ENCODE data around the gene ZNRF3. TPM values are rescaled to one million over a fixed set of nuclear protein-coding genes. Genes with fewer than 3 reads are reported as not detected.

ZNRF3 gene
- total RNA-seq, 2 donors from 2014 or later, result 7.9 to 11.5 TPM

DNA sequence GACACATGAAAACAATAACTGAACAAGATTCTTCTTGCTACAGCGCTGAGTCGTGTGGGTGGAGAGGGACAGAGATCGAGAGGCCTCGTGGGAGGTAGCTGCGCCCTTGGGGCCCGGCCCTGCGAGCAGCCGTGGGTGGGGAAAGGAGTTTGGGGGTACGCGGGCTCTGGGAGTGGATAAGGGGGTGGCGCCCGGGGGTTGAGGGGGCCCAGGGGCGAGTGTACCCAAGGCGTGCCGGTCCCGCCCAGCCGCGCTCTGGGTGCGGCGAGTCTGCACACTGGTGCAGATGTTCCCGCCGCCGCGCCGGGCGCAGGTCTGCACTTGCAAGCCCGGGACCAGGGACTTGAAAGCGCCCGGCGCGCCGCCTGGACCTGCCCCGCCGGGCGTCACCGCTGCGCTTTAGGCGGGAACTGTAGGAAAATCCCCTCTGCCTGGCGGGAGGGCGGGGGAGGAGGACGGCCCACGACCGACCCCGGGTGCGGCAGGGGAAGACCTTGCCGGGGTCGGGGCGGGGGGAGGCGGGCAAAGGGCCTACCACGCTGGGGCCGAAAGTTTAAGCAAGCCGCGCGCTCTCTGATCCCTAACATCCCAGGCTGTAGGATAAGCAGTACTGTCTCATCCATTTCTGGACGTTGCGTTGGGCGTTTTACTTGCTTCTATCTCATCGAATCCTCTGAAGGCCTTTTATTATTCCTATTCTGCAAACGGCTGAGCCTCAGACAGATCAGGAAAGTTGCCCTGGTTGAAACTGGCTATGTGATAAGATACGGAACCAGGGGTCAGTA, 188.1 kb downstream of the ZNRF3 start:
- Histone ChIP-seq H3K27me3 (no peaks in the 10 kb centered on the region), H3K27ac (no peak overlapping the region), H3K4me1 (peaks cover 0 to 38% of the 10 kb centered on the region in 2 donors), H3K4me3 (peak overlapping the region; percentile 19 to 71), H3K9me3 (no peaks in the 10 kb centered on the region), H3K36me3 (no peaks in the 10 kb centered on the region)
- DNase-seq (ENCODE audit: low spot score), result no peak
- TF ChIP-seq, protein P1, sequence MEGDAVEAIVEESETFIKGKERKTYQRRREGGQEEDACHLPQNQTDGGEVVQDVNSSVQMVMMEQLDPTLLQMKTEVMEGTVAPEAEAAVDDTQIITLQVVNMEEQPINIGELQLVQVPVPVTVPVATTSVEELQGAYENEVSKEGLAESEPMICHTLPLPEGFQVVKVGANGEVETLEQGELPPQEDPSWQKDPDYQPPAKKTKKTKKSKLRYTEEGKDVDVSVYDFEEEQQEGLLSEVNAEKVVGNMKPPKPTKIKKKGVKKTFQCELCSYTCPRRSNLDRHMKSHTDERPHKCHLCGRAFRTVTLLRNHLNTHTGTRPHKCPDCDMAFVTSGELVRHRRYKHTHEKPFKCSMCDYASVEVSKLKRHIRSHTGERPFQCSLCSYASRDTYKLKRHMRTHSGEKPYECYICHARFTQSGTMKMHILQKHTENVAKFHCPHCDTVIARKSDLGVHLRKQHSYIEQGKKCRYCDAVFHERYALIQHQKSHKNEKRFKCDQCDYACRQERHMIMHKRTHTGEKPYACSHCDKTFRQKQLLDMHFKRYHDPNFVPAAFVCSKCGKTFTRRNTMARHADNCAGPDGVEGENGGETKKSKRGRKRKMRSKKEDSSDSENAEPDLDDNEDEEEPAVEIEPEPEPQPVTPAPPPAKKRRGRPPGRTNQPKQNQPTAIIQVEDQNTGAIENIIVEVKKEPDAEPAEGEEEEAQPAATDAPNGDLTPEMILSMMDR (IDR thresholded peaks at IDR 0.05), result no peak

DNA sequence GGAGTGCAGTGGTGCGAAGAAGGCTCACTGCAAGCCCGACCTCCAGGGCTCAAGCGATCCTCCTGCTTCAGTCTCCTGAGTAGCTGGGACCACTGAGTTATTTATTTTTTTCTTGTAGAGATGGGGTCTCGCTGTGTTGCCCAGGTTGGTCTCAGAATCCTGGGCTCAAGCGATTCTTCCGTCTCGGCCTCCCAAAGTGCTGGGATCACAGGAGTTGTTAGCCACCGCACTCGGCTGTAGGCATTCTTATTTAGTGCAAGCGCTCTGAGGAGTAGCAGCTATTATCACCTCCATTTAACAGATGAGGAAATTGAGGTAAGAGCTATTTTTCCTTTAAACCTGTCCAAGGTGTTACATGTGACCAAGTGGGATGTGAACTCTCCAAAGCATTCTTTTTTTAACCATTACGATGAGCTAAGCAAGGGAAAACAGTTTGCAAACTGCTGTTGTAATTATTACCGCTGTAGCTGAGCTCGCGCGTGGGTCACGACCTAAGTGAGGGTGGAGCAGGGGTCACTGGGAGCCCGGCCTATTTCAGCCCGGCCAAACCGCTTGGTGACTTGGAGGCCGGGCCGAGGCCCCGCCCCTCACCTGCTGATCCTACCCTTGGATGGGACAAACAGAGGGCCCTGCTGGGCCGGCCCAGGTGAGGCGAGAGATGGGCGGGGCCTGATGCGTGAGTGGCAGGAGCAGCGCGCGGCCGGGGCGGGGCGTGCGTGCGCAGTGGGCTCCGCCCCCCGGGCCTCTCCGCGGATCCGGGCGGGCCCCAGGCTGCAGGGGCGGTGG, 189.0 kb downstream of the ZNRF3 start:
- Histone ChIP-seq H3K36me3 (no peaks in the 10 kb centered on the region), H3K4me3 (peak overlapping the region; percentile 71 to 78), H3K27me3 (no peaks in the 10 kb centered on the region), H3K4me1 (peaks cover 0 to 38% of the 10 kb centered on the region in 2 donors), H3K9me3 (no peaks in the 10 kb centered on the region), H3K27ac (no peak overlapping the region)
- DNase-seq (ENCODE audit: low spot score), result peak; percentile 80
- TF ChIP-seq, protein P1 (IDR thresholded peaks at IDR 0.05), result no peak

DNA sequence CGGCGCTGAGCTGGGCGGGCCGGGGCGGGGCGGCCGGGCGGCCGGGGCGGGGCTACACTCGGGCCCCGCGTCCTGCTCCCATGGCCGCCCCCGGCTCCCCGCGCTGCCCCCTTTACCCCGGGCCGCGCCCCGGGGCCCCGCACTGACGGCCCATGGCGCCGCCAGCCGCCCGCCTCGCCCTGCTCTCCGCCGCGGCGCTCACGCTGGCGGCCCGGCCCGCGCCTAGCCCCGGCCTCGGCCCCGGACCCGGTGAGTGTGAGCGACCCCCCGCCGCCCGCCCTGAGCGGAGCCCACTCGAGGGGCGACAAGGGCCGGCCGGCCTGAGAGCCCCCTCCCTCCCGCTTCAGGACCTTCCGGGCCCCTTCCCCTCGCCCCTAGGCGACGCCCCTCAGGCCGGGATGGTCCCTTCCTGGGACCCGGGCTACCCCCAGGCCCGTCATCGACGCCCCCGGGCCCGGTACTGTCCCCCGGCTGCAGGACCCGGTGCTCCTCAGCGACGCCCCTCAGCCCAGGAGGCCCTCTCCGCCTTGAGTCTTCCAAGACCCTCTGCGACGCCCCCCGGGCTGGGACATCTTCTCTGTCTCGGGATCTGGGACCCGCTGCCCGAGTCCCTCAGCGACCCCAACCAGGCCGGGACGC, 189.7 kb downstream of the ZNRF3 start, which contains the start of gene KREMEN1:
KREMEN1 (plus strand) TSS at position 57 of the 639 bp plus-strand sequence; CDS start at position 153, 96 bp downstream.
- H3K4me1 ChIP-seq, result peaks cover 0 to 38% of the 10 kb centered on the region in 2 donors
- H3K27me3 ChIP-seq, result no peaks in the 10 kb centered on the region
- no peaks in the 10 kb centered on the region for H3K36me3 ChIP-seq
- H3K4me3 ChIP-seq, result peak within 1 kb of the TSS; percentile 71 to 78
- no peaks in the 10 kb centered on the region for H3K9me3 ChIP-seq
- peak within 1 kb of the TSS; percentile 76 to 81 for H3K27ac ChIP-seq
- TF ChIP-seq, protein P1 (IDR thresholded peaks at IDR 0.05), result no peak
- DNase-seq (ENCODE audit: low spot score), result no peak

DNA sequence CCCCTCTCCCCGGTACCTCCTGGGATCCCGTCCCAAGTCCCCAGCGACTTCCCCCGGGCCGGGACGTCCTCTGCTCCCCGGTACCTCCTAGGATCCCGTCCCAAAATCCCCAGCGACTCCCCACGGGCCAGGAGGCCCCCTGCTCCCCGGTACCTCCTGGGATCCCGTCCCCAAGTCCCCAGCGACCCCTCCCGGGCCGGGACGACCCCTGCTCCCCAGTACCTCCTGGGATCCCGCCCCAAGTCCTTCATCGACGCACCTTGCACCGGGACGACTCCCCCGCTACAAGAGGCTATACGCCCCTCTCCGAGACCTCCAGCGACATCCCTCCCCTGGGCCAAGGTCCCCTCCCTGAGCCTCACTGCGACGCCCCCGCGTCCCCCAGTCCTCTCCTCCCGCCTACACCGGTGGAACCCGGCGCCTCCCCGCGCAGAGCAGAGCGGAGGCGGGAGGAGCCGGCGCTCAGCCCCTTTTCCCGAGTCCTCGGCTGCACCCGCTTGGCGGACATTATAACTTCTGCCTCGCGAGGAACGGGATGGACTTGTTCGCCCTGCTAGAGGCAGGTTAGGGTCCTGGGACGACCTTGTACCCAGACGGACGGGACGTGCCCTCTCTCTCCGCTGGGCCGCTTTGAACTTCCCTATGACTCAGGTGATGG, 190.4 kb downstream of the ZNRF3 start:
- TF ChIP-seq, protein P1 (IDR thresholded peaks at IDR 0.05), result no peak
- Histone ChIP-seq H3K27me3 (no peaks in the 10 kb centered on the region), H3K9me3 (no peaks in the 10 kb centered on the region)

DNA sequence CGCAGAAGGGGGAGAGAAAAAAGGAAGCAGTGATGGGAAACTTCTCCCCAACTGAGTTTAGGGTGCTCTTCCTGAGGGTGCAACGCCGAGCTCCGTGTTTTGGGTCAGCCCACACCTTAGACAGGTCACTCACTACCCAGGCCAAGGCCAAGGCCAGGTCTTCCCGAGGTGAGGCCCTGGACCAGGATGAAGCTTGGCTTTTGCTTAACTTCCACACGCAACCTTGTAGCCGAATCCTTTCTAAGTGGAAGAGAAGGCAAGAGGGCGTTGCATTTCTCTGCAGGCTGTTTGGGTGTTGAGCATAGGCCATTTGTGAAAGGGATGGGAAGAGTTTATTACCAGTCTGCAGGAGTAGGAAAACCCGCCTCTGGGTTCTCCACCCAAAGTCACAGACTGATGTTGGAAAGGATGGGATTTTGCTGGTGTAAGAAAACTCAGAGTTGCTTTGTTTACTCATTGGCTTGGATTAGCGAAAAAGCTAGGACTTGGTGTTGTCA, 191.0 kb downstream of the ZNRF3 start:
- H3K4me3 ChIP-seq, result peak overlapping the region; percentile 71 to 78
- TF ChIP-seq, protein P1 (IDR thresholded peaks at IDR 0.05), result no peak
- no peaks in the 10 kb centered on the region for H3K27me3 ChIP-seq
- H3K4me1 ChIP-seq, result peaks cover 0 to 49% of the 10 kb centered on the region in 2 donors
- H3K36me3 ChIP-seq, result no peaks in the 10 kb centered on the region
- peak overlapping the region; percentile 76 to 81 for H3K27ac ChIP-seq
- H3K9me3 ChIP-seq, result no peaks in the 10 kb centered on the region
- DNase-seq (ENCODE audit: low spot score), result no peak

More for the DNA sequence above, 190.4 kb downstream of the ZNRF3 start:
- H3K4me1 ChIP-seq, result peaks cover 0 to 43% of the 10 kb centered on the region in 2 donors
- peak overlapping the region; percentile 71 to 78 for H3K4me3 ChIP-seq
- no peaks in the 10 kb centered on the region for H3K36me3 ChIP-seq
- H3K27ac ChIP-seq, result peak overlapping the region; percentile 76 to 81
- DNase-seq (ENCODE audit: low spot score), result no peak

Measured in right atrium auricular region (tissue), 2 donors.